Measurements from ENCODE around the gene ARPC3. TPM values are rescaled to one million over a fixed set of nuclear protein-coding genes. Genes with fewer than 3 reads are reported as not detected.

ARPC3 gene
- total RNA-seq, 1 experiment from 2014 or later = 188 TPM

- Histone ChIP-seq H3K23ac (ENCODE audit: insufficient read length, low read depth, low read length) (no peak overlapping the region), H2BK5ac (ENCODE audit: insufficient read length, low read length) (no peak overlapping the region), H3K14ac (ENCODE audit: insufficient read depth, low read length) (no peak overlapping the region), H2AK5ac (ENCODE audit: insufficient read length, low read length) (no peak overlapping the region), H3K23me2 (ENCODE audit: insufficient read length, low read depth, low read length, poor library complexity, severe bottlenecking) (no peaks in the 10 kb centered on the region), H4K91ac (ENCODE audit: insufficient read length, low read depth, low read length) (no peak overlapping the region), H2BK12ac (ENCODE audit: insufficient read length, low read depth, low read length) (no peak overlapping the region), H3K79me1 (ENCODE audit: insufficient read depth, low read depth, low read length, poor library complexity, severe bottlenecking) (no peaks in the 10 kb centered on the region), H3K27me3 (ENCODE audit: insufficient read depth, low read length) (no peaks in the 10 kb centered on the region), H3K4ac (ENCODE audit: low read depth, low read length) (no peak overlapping the region), H3K9me3 (ENCODE audit: control insufficient read depth, low read depth, low read length) (no peaks in the 10 kb centered on the region), H3K18ac (ENCODE audit: insufficient read length, low read depth, low read length) (no peak overlapping the region), H3K4me2 (ENCODE audit: insufficient read depth, insufficient read length, low read length) (no peak overlapping the region), H3K56ac (ENCODE audit: insufficient read length, low read depth, low read length) (no peak overlapping the region), H2BK120ac (ENCODE audit: low read depth, low read length, poor library complexity, severe bottlenecking) (no peak overlapping the region), H3T11ph (ENCODE audit: low read length) (no peak overlapping the region), H2BK15ac (ENCODE audit: low read depth, low read length) (no peak overlapping the region), H4K5ac (ENCODE audit: insufficient read length, low read depth, low read length) (no peak overlapping the region), H3K9ac (ENCODE audit: extremely low read depth, insufficient read length, low read length) (no peak overlapping the region), H2BK20ac (ENCODE audit: low read depth, low read length, poor library complexity, severe bottlenecking) (no peak overlapping the region), H2AFZ (ENCODE audit: low read length) (no peak overlapping the region), H4K8ac (replicated peaks; ENCODE audit: insufficient read length, low read depth, low read length) (no peak overlapping the region), H3K79me2 (ENCODE audit: insufficient read depth, low read length) (no peaks in the 10 kb centered on the region), H3K27ac (ENCODE audit: insufficient read length, low read depth, low read length) (no peak overlapping the region), H3K4me1 (ENCODE audit: insufficient read depth, low read length) (no peaks in the 10 kb centered on the region), H4K20me1 (ENCODE audit: control insufficient read depth, insufficient read depth, insufficient read length) (no peaks in the 10 kb centered on the region)
- peaks cover 29 to 65% (median 52%) of the 10 kb centered on the region in 3 experiments; a peak in 6 of 7 replicates for H3K36me3 Mint-ChIP-seq (ENCODE audit: insufficient read depth in 1 of 3, low read depth in 3 of 3)
- no peak overlapping the region for H3K4me3 Mint-ChIP-seq
- no peak for TF ChIP-seq CTCF (conservative IDR thresholded peaks at IDR 0.05)
- H3K27me3 Mint-ChIP-seq (ENCODE audit: low read depth) = no peaks in the 10 kb centered on the region
- no CpG with 5 or more reads among the region's 4 CpGs for WGBS (ENCODE audit: extremely low coverage, insufficient read length, low lambda C conversion rate)
- no peak for DNase-seq
- no peaks in the 10 kb centered on the region for H3K4me1 Mint-ChIP-seq
- no peaks in the 10 kb centered on the region for H3K9me3 Mint-ChIP-seq
- H3K27ac Mint-ChIP-seq = no peak overlapping the region; a peak in 1 of 7 replicates
These were observed 8.6 kb upstream of the ARPC3 start for GRCh38 chr12:110458756-110459155.
